GM12878 (cell line): Measurements from ENCODE around the gene SENP5. TPM values are rescaled to one million over a fixed set of nuclear protein-coding genes. Genes with fewer than 3 reads are reported as not detected.

Experiments
- ATAC-seq: fragments of 200-7000 bp; cut with Tn5 transposase; 3 replicates; pipeline ENCODE4 v1.9.1; 2020; ENCODE audit warnings: mild to moderate bottlenecking, moderate library complexity
- BruUV-seq: library from RNA; stranded (reverse); fragments of 400-500 nt; replicated peaks from 2 replicates; lab custom pipeline; 2021; lab: Mats Ljungman, UMichigan
- CTCF ChIA-PET: fragments of 300-600 bp; sonication (Branson Sonifier 250); formaldehyde crosslinking; extraction: SDS; loops from one replicate; lab custom pipeline; 2021; ENCODE audit warnings: inconsistent platforms; lab: Yijun Ruan, JAX
- POLR2A ChIA-PET: fragments of 350-600 bp; formaldehyde crosslinking; extraction: SDS; loops from one replicate; lab custom pipeline; 2021; ENCODE audit warnings: inconsistent platforms; lab: Charles Lee
- RAD21 ChIA-PET: fragments of 300-600 bp; sonication (Branson Sonifier 250); formaldehyde crosslinking; loops from one replicate; lab custom pipeline; 2023; ENCODE audit warnings: antibody characterized with exemption; ENCODE audit not compliant: unreplicated experiment; lab: Charles Lee
- SMC1A ChIA-PET: fragments of 300-600 bp; sonication (Branson Sonifier 250); formaldehyde crosslinking; loops from one replicate; lab custom pipeline; 2023; ENCODE audit not compliant: unreplicated experiment, uncharacterized antibody; lab: Charles Lee
- DNase-seq: peaks from one replicate; pipeline ENCODE4 v3.0.0-alpha.2; 2011; ENCODE audit warnings: low read depth, low spot score
- FAIRE-seq: peaks from 3 replicates; lab custom pipeline; 2011; peaks lifted over from hg19 to GRCh38; lab: Jason Lieb, UNC
- H2AFZ ChIP-seq: 2 replicates; pipeline ENCODE4 v1.6.0; 2011; ENCODE audit warnings: low read depth, low read length, control low read depth; ENCODE audit not compliant: control insufficient read depth
- H3K27ac ChIP-seq: 2 replicates; pipeline ENCODE4 v1.5.1; 2011; ENCODE audit warnings: control low read depth; ENCODE audit not compliant: control insufficient read depth, insufficient read depth
- H3K27me3 ChIP-seq, 2 experiments: replicated peaks in 1 of 2; 2 replicates each; pipeline versions ENCODE4 v1.6.0 to v1.6.1; 2011; ENCODE audit warnings: low read length in 1 of 2; ENCODE audit not compliant: control insufficient read depth in 2 of 2, insufficient read depth in 2 of 2
- H3K36me3 ChIP-seq, 2 experiments: 2 replicates each; pipeline ENCODE4 v1.5.1; 2011; ENCODE audit warnings: low read length in 1 of 2; ENCODE audit not compliant: control insufficient read depth in 2 of 2, insufficient read depth in 2 of 2
- H3K4me1 ChIP-seq: 2 replicates; pipeline ENCODE4 v1.6.1; 2011; ENCODE audit warnings: mild to moderate bottlenecking, low read length, moderate library complexity, mixed read lengths; ENCODE audit not compliant: control insufficient read depth, insufficient read depth
- H3K4me2 ChIP-seq: 2 replicates; pipeline ENCODE4 v1.6.0; 2011; ENCODE audit warnings: control low read depth; ENCODE audit not compliant: control insufficient read depth, insufficient read depth
- H3K4me3 ChIP-seq: fragments of 200-600 bp; sonication (generic); 2 replicates; pipeline ENCODE4 v1.5.1; 2016
- H3K79me2 ChIP-seq: 2 replicates; pipeline ENCODE4 v1.6.0; 2011; ENCODE audit warnings: low read length; ENCODE audit not compliant: control insufficient read depth, insufficient read depth
- H3K9ac ChIP-seq: 2 replicates; pipeline ENCODE4 v1.8.0; 2011; ENCODE audit warnings: low read length, control low read depth, mixed read lengths; ENCODE audit not compliant: control insufficient read depth, insufficient read depth
- H3K9me3 ChIP-seq: replicated peaks from 3 replicates; pipeline ENCODE4 v1.5.1; 2011; ENCODE audit warnings: mild to moderate bottlenecking, low read length; ENCODE audit not compliant: control insufficient read depth, insufficient read depth
- H4K20me1 ChIP-seq: 2 replicates; pipeline ENCODE4 v1.6.0; 2011; ENCODE audit not compliant: control insufficient read depth, insufficient read depth
- ETV6 ChIP-seq, 2 experiments: fragments of 450-650 bp in 1 of 2; IDR thresholded peaks in 1 of 2; conservative IDR thresholded peaks in 1 of 2; 2 replicates each; pipeline ENCODE4 v1.6.1; 2014; ENCODE audit warnings: antibody characterized with exemption in 1 of 2, borderline replicate concordance in 1 of 2, low read depth in 1 of 2, mild to moderate bottlenecking in 1 of 2, moderate library complexity in 1 of 2
- IKZF1 ChIP-seq: fragments of 450-650 bp; conservative IDR thresholded peaks from 2 replicates; pipeline ENCODE4 v1.6.1; 2017; ENCODE audit warnings: antibody characterized with exemption, mild to moderate bottlenecking
- IKZF2 ChIP-seq, 2 experiments: fragments of 450-650 bp; IDR thresholded peaks; 2 replicates each; pipeline ENCODE4 v1.6.1; 2017; ENCODE audit warnings: mild to moderate bottlenecking in 2 of 2, moderate library complexity in 2 of 2
- SIN3A ChIP-seq: IDR thresholded peaks from 2 replicates; pipeline ENCODE4 v1.6.1; 2012; ENCODE audit warnings: low read depth, low read length, improper control_type of control experiment
- SPI1 ChIP-seq: IDR thresholded peaks from 2 replicates; pipeline ENCODE4 v1.6.1; 2011; ENCODE audit warnings: low read depth, mild to moderate bottlenecking, low read length, moderate library complexity, borderline replicate concordance; ENCODE audit not compliant: insufficient read depth
- SREBF1 ChIP-seq: IDR thresholded peaks from 2 replicates; pipeline ENCODE4 v1.6.1; 2012; ENCODE audit warnings: mild to moderate bottlenecking, low read length
- SUZ12 ChIP-seq: fragments of 200-600 bp; sonication (generic); IDR thresholded peaks from one replicate; pipeline ENCODE4 v1.6.1; 2018; ENCODE audit warnings: antibody characterized with exemption, mild to moderate bottlenecking; ENCODE audit not compliant: unreplicated experiment
- WGBS: methylation state at CpG from one replicate; pipeline ENCODE4 v1.1.6; 2016; ENCODE audit warnings: low lambda C conversion rate; ENCODE audit not compliant: insufficient replicate concordance, insufficient coverage; ENCODE audit errors: missing lambda C conversion rate; 5-methylcytosine and 5-hydroxymethylcytosine counted together
- in situ Hi-C: fragments of 300-500 bp; cut with MboI; formaldehyde crosslinking; loops from 9 replicates; pipeline ENCODE4 v1.14.3; 2018; ENCODE audit warnings: mixed read lengths
- intact Hi-C: fragments of 100-400 bp; cut with micrococcal nuclease; formaldehyde crosslinking; loops from one replicate; pipeline ENCODE4 v1.14.2; 2022; ENCODE audit not compliant: unreplicated experiment
- polyA plus RNA-seq, 11 experiments: library from polyadenylated mRNA; depleted of rRNA in 4 of 11; unstranded in 6 of 11; stranded (reverse) in 5 of 11; fragments of >200 nt; fragmentation: Nextera tagmentation in 4 of 11; fragmentation: Illumina TruSeq in 1 of 11; extraction: Ambion mirVana in 4 of 11; extraction: Trizol in 1 of 11; gene quantifications; 1 replicate in 1 of 11; 2 replicates in 10 of 11; pipeline versions ENCODE4 v1.2.1 to v1.2.3, GENCODE V29; 2011 to 2016; ENCODE audit warnings: inconsistent platforms in 2 of 11, missing spikeins in 2 of 11, low read depth in 1 of 11
- total RNA-seq, 4 experiments: library from RNA; depleted of rRNA in 3 of 4; stranded (reverse); fragments of >200 nt in 3 of 4; fragmentation: Illumina TruSeq in 1 of 4; extraction: Trizol in 1 of 4; gene quantifications; 2 replicates each; pipeline versions ENCODE4 v1.2.1 to v1.2.3, GENCODE V29; 2013 to 2021
- TF ChIP-seq, protein P1 (sequence below): fragments of 450-650 bp; IDR thresholded peaks from 2 replicates; pipeline ENCODE4 v1.6.1; 2017; ENCODE audit warnings: mild to moderate bottlenecking, moderate library complexity

Gene SENP5
- total and polyA plus RNA-seq, 10 of the 15 experiments (the other 5 are each of a cell fraction or from before 2014, with no cell fraction given), result 6.4 to 28.4 (median 15.6) TPM

DNA sequence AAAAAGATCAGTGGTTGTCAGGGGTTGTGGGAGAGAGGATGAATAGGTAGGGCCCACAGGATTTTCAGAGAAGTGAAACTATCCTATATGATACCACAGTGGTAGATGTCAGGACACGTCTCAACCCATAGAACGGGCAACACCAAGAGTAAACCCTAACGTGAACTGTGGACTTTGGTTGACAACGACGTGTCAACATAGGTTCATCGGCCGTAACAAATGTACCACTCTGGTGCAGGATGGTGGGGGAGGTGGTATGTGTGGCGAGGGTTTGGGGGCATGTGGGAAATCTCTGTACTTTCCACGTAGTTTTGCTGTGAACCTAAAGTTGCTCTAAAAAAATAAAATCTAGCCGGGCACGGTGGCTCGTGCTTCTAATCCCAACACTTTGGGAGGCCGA lies 113.9 kb downstream of the SENP5 start:
- ATAC-seq, result no peak
- ChIA-PET SMC1A (interaction anchor here (2.7 kb wide), 1 partner anchor 201 kb away, joined by 12 read pairs; no protein-coding TSS in a partner anchor), RAD21 (no interaction called here), POLR2A (no interaction called here), CTCF (interaction anchor here (6.4 kb wide), 1 partner anchor 206 kb away, joined by 41 read pairs; no protein-coding TSS in a partner anchor)
- BruUV-seq, result no TSS peak
- Histone ChIP-seq H2AFZ (peak overlapping the region; percentile 41), H3K4me2 (no peak overlapping the region), H3K4me3 (no peak overlapping the region), H4K20me1 (no peaks in the 10 kb centered on the region), H3K36me3 (no peaks in the 10 kb centered on the region), H3K4me1 (peaks cover 6% of the 10 kb centered on the region), H3K9me3 (peaks cover 6% of the 10 kb centered on the region), H3K27me3 (no peaks in the 10 kb centered on the region), H3K79me2 (no peaks in the 10 kb centered on the region), H3K27ac (no peak overlapping the region), H3K9ac (no peak overlapping the region)
- 6% methylated on average over 13 of the region's 13 CpGs for WGBS
- intact Hi-C loops (no loop called here), in situ Hi-C loops (loop anchor here (25.0 kb wide), 1 partner anchor 531 kb away; no protein-coding TSS in a partner anchor)
- TF ChIP-seq SREBF1 (no peak), SUZ12 (no peak), IKZF2 (IDR thresholded peaks at IDR 0.05) (0 out of 4 replicates have a peak, but pooled peaks of 1 of the 2 experiments have one; percentile 1), SPI1 (0 out of 2 replicates have a peak, but pooled peaks have one; percentile 17), IKZF1 (no peak), SIN3A (no peak), ETV6 (conservative IDR thresholded peaks at IDR 0.05 in 1 of 2, IDR thresholded peaks at IDR 0.05 in 1 of 2; ENCODE audit: borderline replicate concordance in 1 of 2, low read depth in 1 of 2) (no peak)
- TF ChIP-seq, protein P1, sequence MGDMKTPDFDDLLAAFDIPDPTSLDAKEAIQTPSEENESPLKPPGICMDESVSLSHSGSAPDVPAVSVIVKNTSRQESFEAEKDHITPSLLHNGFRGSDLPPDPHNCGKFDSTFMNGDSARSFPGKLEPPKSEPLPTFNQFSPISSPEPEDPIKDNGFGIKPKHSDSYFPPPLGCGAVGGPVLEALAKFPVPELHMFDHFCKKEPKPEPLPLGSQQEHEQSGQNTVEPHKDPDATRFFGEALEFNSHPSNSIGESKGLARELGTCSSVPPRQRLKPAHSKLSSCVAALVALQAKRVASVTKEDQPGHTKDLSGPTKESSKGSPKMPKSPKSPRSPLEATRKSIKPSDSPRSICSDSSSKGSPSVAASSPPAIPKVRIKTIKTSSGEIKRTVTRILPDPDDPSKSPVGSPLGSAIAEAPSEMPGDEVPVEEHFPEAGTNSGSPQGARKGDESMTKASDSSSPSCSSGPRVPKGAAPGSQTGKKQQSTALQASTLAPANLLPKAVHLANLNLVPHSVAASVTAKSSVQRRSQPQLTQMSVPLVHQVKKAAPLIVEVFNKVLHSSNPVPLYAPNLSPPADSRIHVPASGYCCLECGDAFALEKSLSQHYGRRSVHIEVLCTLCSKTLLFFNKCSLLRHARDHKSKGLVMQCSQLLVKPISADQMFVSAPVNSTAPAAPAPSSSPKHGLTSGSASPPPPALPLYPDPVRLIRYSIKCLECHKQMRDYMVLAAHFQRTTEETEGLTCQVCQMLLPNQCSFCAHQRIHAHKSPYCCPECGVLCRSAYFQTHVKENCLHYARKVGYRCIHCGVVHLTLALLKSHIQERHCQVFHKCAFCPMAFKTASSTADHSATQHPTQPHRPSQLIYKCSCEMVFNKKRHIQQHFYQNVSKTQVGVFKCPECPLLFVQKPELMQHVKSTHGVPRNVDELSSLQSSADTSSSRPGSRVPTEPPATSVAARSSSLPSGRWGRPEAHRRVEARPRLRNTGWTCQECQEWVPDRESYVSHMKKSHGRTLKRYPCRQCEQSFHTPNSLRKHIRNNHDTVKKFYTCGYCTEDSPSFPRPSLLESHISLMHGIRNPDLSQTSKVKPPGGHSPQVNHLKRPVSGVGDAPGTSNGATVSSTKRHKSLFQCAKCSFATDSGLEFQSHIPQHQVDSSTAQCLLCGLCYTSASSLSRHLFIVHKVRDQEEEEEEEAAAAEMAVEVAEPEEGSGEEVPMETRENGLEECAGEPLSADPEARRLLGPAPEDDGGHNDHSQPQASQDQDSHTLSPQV, result no peak
- FAIRE-seq, result no peak
- no peak for DNase-seq
